Brain microvascular endothelial cell (primary cell): Measurements from ENCODE around the gene NNAT.

Experiments
- DNase-seq: peaks from one replicate; pipeline ENCODE4 v3.0.0-alpha.2; 2020
- H3K27ac ChIP-seq: fragments of 250-450 bp; sonication (Bioruptor Pico); 2 replicates; pipeline ENCODE4 v1.5.1; 2020; ENCODE audit warnings: mild to moderate bottlenecking, moderate library complexity
- H3K27me3 ChIP-seq: fragments of 250-450 bp; sonication (Bioruptor Pico); replicated peaks from 2 replicates; pipeline ENCODE4 v1.5.1; 2020; ENCODE audit warnings: mild to moderate bottlenecking
- H3K36me3 ChIP-seq: fragments of 250-450 bp; sonication (Bioruptor Pico); replicated peaks from 2 replicates; pipeline ENCODE4 v1.5.1; 2020; ENCODE audit warnings: mild to moderate bottlenecking
- H3K4me3 ChIP-seq: 2 replicates; pipeline ENCODE4 v1.5.1; 2011; ENCODE audit warnings: low read depth, mild to moderate bottlenecking, control low read depth, low read length, moderate library complexity
- in situ Hi-C: cut with HindIII; loops from 2 replicates; pipeline ENCODE4 v1.10.0; 2017; ENCODE audit warnings: low sequenced_read_pairs, low pct_ligation_motif_present
- TF ChIP-seq, protein P1 (sequence below): IDR thresholded peaks from 2 replicates; pipeline ENCODE4 v1.5.1; 2011; ENCODE audit warnings: low read depth, mild to moderate bottlenecking, moderate library complexity, low read length, control low read depth, inconsistent platforms; ENCODE audit errors: missing control alignments

The NNAT gene

GRCh38 chr20:37567331-37567665 is 46.2 kb downstream of the NNAT start:
- TF ChIP-seq, protein P1, sequence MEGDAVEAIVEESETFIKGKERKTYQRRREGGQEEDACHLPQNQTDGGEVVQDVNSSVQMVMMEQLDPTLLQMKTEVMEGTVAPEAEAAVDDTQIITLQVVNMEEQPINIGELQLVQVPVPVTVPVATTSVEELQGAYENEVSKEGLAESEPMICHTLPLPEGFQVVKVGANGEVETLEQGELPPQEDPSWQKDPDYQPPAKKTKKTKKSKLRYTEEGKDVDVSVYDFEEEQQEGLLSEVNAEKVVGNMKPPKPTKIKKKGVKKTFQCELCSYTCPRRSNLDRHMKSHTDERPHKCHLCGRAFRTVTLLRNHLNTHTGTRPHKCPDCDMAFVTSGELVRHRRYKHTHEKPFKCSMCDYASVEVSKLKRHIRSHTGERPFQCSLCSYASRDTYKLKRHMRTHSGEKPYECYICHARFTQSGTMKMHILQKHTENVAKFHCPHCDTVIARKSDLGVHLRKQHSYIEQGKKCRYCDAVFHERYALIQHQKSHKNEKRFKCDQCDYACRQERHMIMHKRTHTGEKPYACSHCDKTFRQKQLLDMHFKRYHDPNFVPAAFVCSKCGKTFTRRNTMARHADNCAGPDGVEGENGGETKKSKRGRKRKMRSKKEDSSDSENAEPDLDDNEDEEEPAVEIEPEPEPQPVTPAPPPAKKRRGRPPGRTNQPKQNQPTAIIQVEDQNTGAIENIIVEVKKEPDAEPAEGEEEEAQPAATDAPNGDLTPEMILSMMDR, result no peak
- Histone ChIP-seq H3K36me3 (no peaks in the 10 kb centered on the region), H3K27me3 (peaks cover 29% of the 10 kb centered on the region), H3K4me3 (no peak overlapping the region), H3K27ac (no peak overlapping the region)
- no peak for DNase-seq
- in situ Hi-C loops, result no loop called here

GRCh38 chr20:37567671-37568588 is 46.9 kb downstream of the NNAT start:
- TF ChIP-seq, protein P1, result no peak
- Histone ChIP-seq H3K4me3 (no peak overlapping the region), H3K27me3 (peaks cover 29% of the 10 kb centered on the region), H3K27ac (no peak overlapping the region), H3K36me3 (no peaks in the 10 kb centered on the region)
- in situ Hi-C loops, result no loop called here
- DNase-seq, result no peak

DNA sequence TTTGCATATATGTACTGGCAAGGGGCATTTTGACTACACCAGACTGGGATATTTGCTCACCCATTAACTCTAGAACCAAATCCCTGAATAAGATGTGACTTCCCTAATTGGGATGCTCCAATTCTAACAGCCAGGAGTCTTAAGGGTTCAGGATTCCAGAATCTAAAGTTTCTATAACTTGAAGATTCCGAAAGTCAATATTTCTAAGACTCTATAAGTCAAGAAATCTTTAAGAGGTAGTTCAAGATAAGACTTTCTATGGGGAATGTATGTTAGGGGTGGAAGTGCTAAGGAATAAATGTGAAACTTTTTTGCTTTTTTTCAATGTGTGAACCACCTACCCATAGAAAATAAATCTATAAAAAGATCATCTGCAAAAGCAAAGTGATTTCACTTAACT is 49.4 kb downstream of the NNAT start:
- in situ Hi-C loops, result no loop called here
- Histone ChIP-seq H3K36me3 (no peaks in the 10 kb centered on the region), H3K27me3 (peaks cover 22% of the 10 kb centered on the region)

DNA sequence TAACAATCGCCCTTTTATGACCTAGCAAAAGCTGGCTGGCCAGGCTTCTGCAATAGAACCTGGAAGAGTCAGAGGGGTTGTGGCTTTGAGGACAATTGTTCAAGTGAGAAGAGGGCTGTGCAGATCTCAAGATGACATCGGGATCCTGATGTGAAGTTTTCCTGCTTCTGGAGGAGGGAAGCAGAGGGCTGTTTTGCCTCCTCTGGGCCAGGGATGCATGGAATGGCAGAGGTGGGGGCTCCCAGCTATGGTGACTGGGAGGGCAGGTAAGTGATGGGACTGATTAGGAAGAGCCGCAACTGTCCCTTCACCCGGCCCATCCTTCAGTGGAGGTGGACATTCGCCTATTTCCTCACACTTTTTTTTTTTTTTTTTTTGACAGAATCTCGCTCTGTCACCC is 50.0 kb downstream of the NNAT start:
- H3K27ac ChIP-seq, result no peak overlapping the region
- TF ChIP-seq, protein P1, result no peak
- H3K36me3 ChIP-seq, result no peaks in the 10 kb centered on the region
- H3K27me3 ChIP-seq, result peaks cover 18% of the 10 kb centered on the region
- H3K4me3 ChIP-seq, result no peak overlapping the region
- DNase-seq, result no peak
- in situ Hi-C loops, result no loop called here

More for the DNA sequence above, 49.4 kb downstream of the NNAT start:
- H3K4me3 ChIP-seq, result no peak overlapping the region
- no peak overlapping the region for H3K27ac ChIP-seq
- DNase-seq, result no peak
- TF ChIP-seq, protein P1, result no peak
